ENCODE data around the gene ARF1. TPM values are rescaled to one million over a fixed set of nuclear protein-coding genes. Genes with fewer than 3 reads are reported as not detected.

Gene ARF1
- total RNA-seq, 6 donors from 2014 or later: 157 to 487 (median 374) TPM

- TF ChIP-seq POLR2A (IDR thresholded peaks at IDR 0.05): no peak
- TF ChIP-seq EP300 (IDR thresholded peaks at IDR 0.05): no peak
- TF ChIP-seq CTCF (IDR thresholded peaks at IDR 0.05): no peak
- TF ChIP-seq POLR2AphosphoS5 (IDR thresholded peaks at IDR 0.05): no peak
- Histone ChIP-seq H3K27ac (no peak overlapping the region), H3K4me3 (no peak overlapping the region), H3K4me1 (peaks cover 26 to 40% (median 29%) of the 10 kb centered on the region in 4 donors), H3K27me3 (no peaks in the 10 kb centered on the region), H3K9me3 (no peaks in the 10 kb centered on the region), H3K36me3 (peaks cover 0 to 24% (median 15%) of the 10 kb centered on the region in 4 donors)
- 92 to 100% methylated on average over 4 to 18 of the region's 19 CpGs for WGBS, 2 donors
- ATAC-seq (ENCODE audit: low FRiP score in 2 of 2) (no peak), DNase-seq (peak in 1 of 2 donors; percentile 67)
Observed at GRCh38 chr1:228107636-228108035, 25.1 kb downstream of the ARF1 start.

- no peaks in the 10 kb centered on the region for H3K27me3 ChIP-seq
- peak overlapping the region; percentile 87 to 100 (median 92) for H3K27ac ChIP-seq
- no peak for DNase-seq
- WGBS, 2 donors: 69 to 79% methylated on average over 6 to 11 of the region's 11 CpGs
- H3K36me3 ChIP-seq: peaks cover 0 to 24% (median 15%) of the 10 kb centered on the region in 4 donors
- peaks cover 26 to 39% (median 29%) of the 10 kb centered on the region in 4 donors for H3K4me1 ChIP-seq
- TF ChIP-seq CTCF (IDR thresholded peaks at IDR 0.05): no peak
- TF ChIP-seq POLR2AphosphoS5 (IDR thresholded peaks at IDR 0.05): no peak
- TF ChIP-seq EP300 (IDR thresholded peaks at IDR 0.05): no peak
- no peak for TF ChIP-seq POLR2A (IDR thresholded peaks at IDR 0.05)
- H3K4me3 ChIP-seq: peak overlapping the region; percentile 68 to 92 (median 80)
- no peaks in the 10 kb centered on the region for H3K9me3 ChIP-seq
- ATAC-seq (ENCODE audit: low FRiP score in 2 of 2): no peak
Observed at GRCh38 chr1:228108055-228108690, 25.7 kb downstream of the ARF1 start.

- TF ChIP-seq CTCF (IDR thresholded peaks at IDR 0.05): no peak
- TF ChIP-seq POLR2AphosphoS5 (IDR thresholded peaks at IDR 0.05): no peak
- TF ChIP-seq POLR2A (IDR thresholded peaks at IDR 0.05): no peak
- TF ChIP-seq EP300 (IDR thresholded peaks at IDR 0.05): no peak
- Histone ChIP-seq H3K27me3 (no peaks in the 10 kb centered on the region), H3K36me3 (peaks cover 0 to 24% (median 15%) of the 10 kb centered on the region in 4 donors), H3K9me3 (no peaks in the 10 kb centered on the region), H3K4me3 (peak overlapping the region; percentile 68 to 92 (median 80)), H3K4me1 (peaks cover 23 to 35% (median 25%) of the 10 kb centered on the region in 4 donors), H3K27ac (peak overlapping the region; percentile 87 to 100 (median 92))
- ATAC-seq (ENCODE audit: low FRiP score in 2 of 2) (no peak), DNase-seq (no peak)
- 7% methylated on average over 8 of the region's 8 CpGs; no CpG with 5 or more reads in 1 of the 2 donors for WGBS, 2 donors
Observed at GRCh38 chr1:228108742-228109072, 26.2 kb downstream of the ARF1 start.

- TF ChIP-seq POLR2AphosphoS5 (IDR thresholded peaks at IDR 0.05) (peak; percentile 99 to 100), EP300 (IDR thresholded peaks at IDR 0.05) (peak in 1 of 4 donors; percentile 86), POLR2A (IDR thresholded peaks at IDR 0.05) (peak; percentile 54 to 95 (median 80)), CTCF (IDR thresholded peaks at IDR 0.05) (peak in 3 of 6 experiments; percentile 6 to 22 (median 11))
- peaks cover 19 to 29% (median 20%) of the 10 kb centered on the region in 4 donors for H3K4me1 ChIP-seq
- no peaks in the 10 kb centered on the region for H3K9me3 ChIP-seq
- peak within 1 kb of the TSS; percentile 68 to 92 (median 80) for H3K4me3 ChIP-seq
- peak; percentile 99 to 100 for DNase-seq
- H3K27ac ChIP-seq: peak within 1 kb of the TSS; percentile 87 to 100 (median 92)
- H3K27me3 ChIP-seq: no peaks in the 10 kb centered on the region
- H3K36me3 ChIP-seq: peaks cover 0 to 24% (median 15%) of the 10 kb centered on the region in 4 donors
- WGBS, 2 donors: 0 to 1% methylated on average over 40 to 63 of the region's 66 CpGs
- ATAC-seq (ENCODE audit: low FRiP score in 2 of 2): peak; percentile 99
Observed at GRCh38 chr1:228109073-228109961, 26.8 kb downstream of the ARF1 start, which contains the start of gene MRPL55. Gene MRPL55, minus strand, starts transcription at chr1:228109299. Its CDS starts 1,039 bp downstream, at chr1:228108260.
